GM12891 (cell line): ENCODE results near the gene SOX10.

Source experiments
- PAX5 ChIP-seq: IDR thresholded peaks from 2 replicates; pipeline ENCODE4 v1.6.1; 2011; ENCODE audit warnings: low read length, moderate library complexity, mild to moderate bottlenecking; ENCODE audit not compliant: insufficient read depth, severe bottlenecking
- POLR2A ChIP-seq: IDR thresholded peaks from 2 replicates; pipeline ENCODE4 v1.6.1; 2011; ENCODE audit warnings: low read depth, low read length, control low read depth
- POLR2AphosphoS5 ChIP-seq: IDR thresholded peaks from 2 replicates; pipeline ENCODE4 v1.6.1; 2011; ENCODE audit warnings: low read depth, low read length, control low read depth
- POU2F2 ChIP-seq: IDR thresholded peaks from 2 replicates; pipeline ENCODE4 v1.6.1; 2011; ENCODE audit warnings: low read depth, mild to moderate bottlenecking, control low read depth, low read length, moderate library complexity
- SPI1 ChIP-seq: IDR thresholded peaks from 2 replicates; pipeline ENCODE4 v1.6.1; 2011; ENCODE audit warnings: low read depth, low read length, control low read depth
- TAF1 ChIP-seq: IDR thresholded peaks from 2 replicates; pipeline ENCODE4 v1.6.1; 2011; ENCODE audit warnings: low read depth, low read length, control low read depth

DNA sequence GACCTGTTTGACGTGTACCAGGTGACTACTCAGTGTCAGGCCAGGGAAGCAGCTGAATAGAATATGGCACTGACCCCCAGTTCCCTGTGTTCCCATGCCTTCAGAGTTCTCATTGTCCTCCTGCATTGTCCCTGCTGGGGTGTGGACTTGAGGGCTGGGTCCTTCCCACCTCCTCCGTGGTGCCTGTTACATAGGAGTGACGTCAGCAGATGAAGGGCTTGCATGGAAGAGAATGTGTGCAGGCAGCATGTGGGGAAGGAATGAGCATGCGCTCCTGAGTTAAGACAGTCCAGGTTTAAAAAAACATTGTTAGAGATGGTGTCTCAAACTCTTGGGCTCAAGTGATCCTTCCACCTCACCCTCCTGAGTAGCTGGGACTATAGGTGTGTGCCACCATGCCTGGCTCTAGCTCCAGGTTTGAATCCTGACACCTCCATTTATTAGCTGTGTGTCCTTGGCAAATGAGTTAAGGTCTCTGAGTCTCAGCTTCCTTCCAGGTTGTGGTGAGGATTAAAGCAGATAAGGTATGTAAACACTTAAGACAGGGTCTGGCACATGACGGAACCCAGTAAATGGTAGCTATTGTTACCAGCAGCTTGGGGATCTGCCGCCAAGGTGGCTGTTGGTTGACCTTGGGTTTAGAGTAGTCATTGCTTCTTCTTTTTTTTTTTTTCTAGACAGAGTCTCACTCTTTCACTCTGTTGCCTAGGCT is 7.5 kb upstream of the SOX10 start:
- TF ChIP-seq POLR2A (no peak), TAF1 (no peak), POLR2AphosphoS5 (no peak), PAX5 (no peak), SPI1 (no peak), POU2F2 (no peak)
